ENCODE data around the gene CLEC16A.

CLEC16A gene

GRCh38 chr16:11085916-11086315, 141.6 kb downstream of the CLEC16A start:
- H3K27ac ChIP-seq (replicated peaks) = no peak overlapping the region
- TF ChIP-seq CTCF (IDR thresholded peaks at IDR 0.05; ENCODE audit: insufficient read depth, low read length) = no peak
- no peak for TF ChIP-seq POLR2AphosphoS5 (IDR thresholded peaks at IDR 0.05; ENCODE audit: low read depth)
- TF ChIP-seq GABPA (IDR thresholded peaks at IDR 0.05; ENCODE audit: low read depth) = no peak
- TF ChIP-seq REST (IDR thresholded peaks at IDR 0.05; ENCODE audit: insufficient replicate concordance, low read depth) = no peak
- TF ChIP-seq SPI1 (IDR thresholded peaks at IDR 0.05; ENCODE audit: borderline replicate concordance, low read depth) = no peak
- H3K27me3 ChIP-seq (ENCODE audit: insufficient read depth, poor library complexity, severe bottlenecking) = no peaks in the 10 kb centered on the region
- DNase-seq (ENCODE audit: low read depth in 1 of 2, low spot score in 1 of 2) = no peak
- H3K4me3 ChIP-seq (replicated peaks; ENCODE audit: insufficient read depth, low read length) = no peak overlapping the region

GRCh38 chr16:11087691-11088073, 143.3 kb downstream of the CLEC16A start:
- no peak overlapping the region for H3K27ac ChIP-seq (replicated peaks)
- no peak for TF ChIP-seq POLR2AphosphoS5 (IDR thresholded peaks at IDR 0.05; ENCODE audit: low read depth)
- TF ChIP-seq GABPA (IDR thresholded peaks at IDR 0.05; ENCODE audit: low read depth) = no peak
- TF ChIP-seq CTCF (IDR thresholded peaks at IDR 0.05; ENCODE audit: insufficient read depth, low read length) = no peak
- no peak for TF ChIP-seq SPI1 (IDR thresholded peaks at IDR 0.05; ENCODE audit: borderline replicate concordance, low read depth)
- no peak for TF ChIP-seq REST (IDR thresholded peaks at IDR 0.05; ENCODE audit: insufficient replicate concordance, low read depth)

GRCh38 chr16:11088074-11088730, 143.8 kb downstream of the CLEC16A start:
- TF ChIP-seq REST (IDR thresholded peaks at IDR 0.05; ENCODE audit: insufficient replicate concordance, low read depth) (no peak), SPI1 (IDR thresholded peaks at IDR 0.05; ENCODE audit: borderline replicate concordance, low read depth) (no peak), POLR2AphosphoS5 (IDR thresholded peaks at IDR 0.05; ENCODE audit: low read depth) (no peak)
- no peak overlapping the region for H3K4me3 ChIP-seq (replicated peaks; ENCODE audit: insufficient read depth, low read length)
- H3K27me3 ChIP-seq (ENCODE audit: insufficient read depth, poor library complexity, severe bottlenecking) = no peaks in the 10 kb centered on the region
- no peak for DNase-seq (ENCODE audit: low read depth in 1 of 2, low spot score in 1 of 2)
- no peak overlapping the region for H3K27ac ChIP-seq (replicated peaks)

More at GRCh38 chr16:11087691-11088073, 143.3 kb downstream of the CLEC16A start:
- DNase-seq (ENCODE audit: low read depth in 1 of 2, low spot score in 1 of 2) = no peak
- no peaks in the 10 kb centered on the region for H3K27me3 ChIP-seq (ENCODE audit: insufficient read depth, poor library complexity, severe bottlenecking)
- H3K4me3 ChIP-seq (replicated peaks; ENCODE audit: insufficient read depth, low read length) = no peak overlapping the region

Measured in HL-60 (cell line).